SIG-M5 (cell line): ENCODE data around the gene RD3L.

Experiments used
- DNase-seq: peaks from one replicate; lab custom pipeline; 2025; lab: John Stamatoyannopoulos, UW

RD3L gene

GRCh38 chr14:103896578-103896977, 45.8 kb downstream of the RD3L start:
- DNase-seq = no peak

GRCh38 chr14:103894723-103895059, 47.6 kb downstream of the RD3L start:
- DNase-seq = no peak

- DNase-seq = no peak
These were observed 48.2 kb downstream of the RD3L start for GRCh38 chr14:103894034-103894722.

GRCh38 chr14:103892247-103892646, 50.1 kb downstream of the RD3L start:
- no peak for DNase-seq

- no peak for DNase-seq
These were observed 50.6 kb downstream of the RD3L start for GRCh38 chr14:103891667-103892215.

DNA sequence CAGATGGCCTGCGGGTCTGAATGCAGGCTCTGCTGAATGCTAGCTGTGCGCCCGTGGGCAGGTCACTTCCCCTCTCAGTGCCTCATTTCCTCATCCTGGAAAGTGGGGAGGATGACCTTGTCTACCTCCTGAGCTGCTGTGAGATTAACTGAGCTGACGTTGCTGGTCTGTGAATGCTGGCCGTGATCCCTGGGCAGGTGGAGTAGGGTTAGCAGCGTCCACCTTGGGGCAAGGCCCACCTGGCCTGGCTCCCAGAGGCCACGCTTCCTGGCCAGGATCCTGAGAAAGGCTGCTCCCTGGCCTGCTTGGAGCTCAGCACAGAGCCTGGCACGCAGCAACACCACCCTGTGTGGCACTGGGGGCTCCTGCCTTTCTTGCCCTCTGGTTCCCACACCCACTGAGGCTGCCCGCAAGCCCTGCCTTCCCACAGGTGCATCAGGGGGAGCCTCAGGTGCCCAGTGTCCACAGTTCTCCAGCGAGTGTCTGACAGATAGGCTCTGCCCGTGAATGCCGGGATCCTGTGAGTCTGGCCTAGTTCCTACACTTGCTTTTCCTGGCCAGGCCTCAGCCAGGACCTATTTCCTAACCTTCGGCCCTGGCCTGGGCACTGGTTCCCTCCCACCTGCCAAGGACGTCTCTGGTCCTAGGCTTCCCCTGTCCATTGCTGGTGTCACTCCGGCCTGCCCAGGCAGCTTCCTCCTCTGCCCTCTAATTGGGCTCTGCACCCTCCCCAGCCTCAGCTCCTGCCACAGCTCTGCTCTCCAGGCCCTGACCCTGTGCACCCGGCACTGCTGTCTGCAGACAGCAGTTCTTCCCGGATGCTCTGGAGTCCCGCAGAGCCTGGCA, 51.3 kb downstream of the RD3L start:
- no peak for DNase-seq
